ENCODE measurements around the gene CLEC4A.
"Not testable (repeated sequence)": the region's sequence is repeated elsewhere in the genome, so short reads cannot be mapped to it uniquely, and the experiment has no call there.

The CLEC4A gene

GRCh38 chr12:8123124-8123912 lies at the start of gene CLEC4A:
TSS of gene CLEC4A (plus strand) at chr12:8123617. CDS start at chr12:8123879, 262 bp downstream.
- DNase-seq = no peak

- DNase-seq = no peak
These were observed 47.5 kb upstream of the CLEC4A start for GRCh38 chr12:8075935-8076334.

GRCh38 chr12:8076366-8076765 lies 47.1 kb upstream of the CLEC4A start:
- no peak for DNase-seq

- DNase-seq = no peak
These were observed 46.2 kb upstream of the CLEC4A start for GRCh38 chr12:8077207-8077606.

- no peak for DNase-seq
These were observed 45.0 kb upstream of the CLEC4A start for GRCh38 chr12:8078398-8078797.

- DNase-seq = no peak
These were observed 44.5 kb upstream of the CLEC4A start for GRCh38 chr12:8078916-8079315.

- no peak for DNase-seq
These were observed 43.3 kb upstream of the CLEC4A start for GRCh38 chr12:8080120-8080519.

GRCh38 chr12:8081251-8081920 lies 42.0 kb upstream of the CLEC4A start:
- peak; percentile 43 for DNase-seq

- DNase-seq = no peak
These were observed 40.7 kb upstream of the CLEC4A start for GRCh38 chr12:8082808-8083100.

- DNase-seq = not testable (repeated sequence)
These were observed 39.1 kb upstream of the CLEC4A start for GRCh38 chr12:8084351-8084750.

- no peak for DNase-seq
These were observed 35.8 kb upstream of the CLEC4A start for GRCh38 chr12:8087666-8088065.

GRCh38 chr12:8088574-8088973 lies 34.8 kb upstream of the CLEC4A start:
- no peak for DNase-seq

- DNase-seq = not testable (repeated sequence)
These were observed 34.1 kb upstream of the CLEC4A start for GRCh38 chr12:8089277-8089676.

GRCh38 chr12:8089716-8090115 lies 33.7 kb upstream of the CLEC4A start:
- no peak for DNase-seq

GRCh38 chr12:8093291-8093690 lies 30.1 kb upstream of the CLEC4A start:
- DNase-seq = no peak

- DNase-seq = no peak
These were observed 27.0 kb upstream of the CLEC4A start for GRCh38 chr12:8096281-8096915.

GRCh38 chr12:8099235-8099634 lies 24.2 kb upstream of the CLEC4A start:
- no peak for DNase-seq

GRCh38 chr12:8108808-8109398 lies 14.5 kb upstream of the CLEC4A start:
- DNase-seq = peak; percentile 59

GRCh38 chr12:8113117-8113516 lies 10.3 kb upstream of the CLEC4A start:
- not testable (repeated sequence) for DNase-seq

GRCh38 chr12:8120072-8120713 lies 3.2 kb upstream of the CLEC4A start:
- DNase-seq = no peak

GRCh38 chr12:8127138-8127537 lies 3.7 kb downstream of the CLEC4A start:
- no peak for DNase-seq

GRCh38 chr12:8133636-8134397 lies 10.4 kb downstream of the CLEC4A start:
- DNase-seq = not testable (repeated sequence)
